Fibroblast of pulmonary artery (primary cell): ENCODE data around the gene NFATC1.

Source experiments
- DNase-seq: peaks from one replicate; pipeline ENCODE4 v3.0.0-alpha.2; 2010; ENCODE audit warnings: low read depth
- H3K4me3 ChIP-seq: replicated peaks from 2 replicates; pipeline ENCODE4 v1.5.1; 2011; ENCODE audit warnings: low read depth, mild to moderate bottlenecking, control low read depth, low read length, moderate library complexity
- TF ChIP-seq, protein P1 (sequence below): IDR thresholded peaks from 2 replicates; pipeline ENCODE4 v1.5.1; 2011; ENCODE audit warnings: mild to moderate bottlenecking, control low read depth, low read length, inconsistent platforms; ENCODE audit errors: missing control alignments

Gene NFATC1

DNA sequence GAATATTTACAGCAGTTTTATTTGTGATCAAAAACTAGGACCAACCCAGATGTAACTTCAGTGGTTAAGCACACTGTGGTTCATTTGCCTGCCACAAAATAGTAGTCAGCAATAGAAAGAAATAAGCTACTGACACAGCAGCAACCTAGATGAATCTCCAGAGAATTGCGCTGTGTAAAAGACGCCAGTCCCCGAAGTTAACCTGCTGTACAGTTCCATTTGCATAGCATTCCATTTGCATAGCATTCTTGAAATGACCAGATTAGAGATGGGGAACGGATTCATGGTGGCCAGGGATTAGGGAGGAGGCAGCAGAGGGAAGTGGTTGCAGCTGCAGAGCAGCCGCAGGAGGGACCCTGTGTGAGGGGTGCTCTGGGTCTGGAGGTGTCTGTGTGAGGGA, 39.3 kb upstream of the NFATC1 start:
- DNase-seq: no peak

DNA sequence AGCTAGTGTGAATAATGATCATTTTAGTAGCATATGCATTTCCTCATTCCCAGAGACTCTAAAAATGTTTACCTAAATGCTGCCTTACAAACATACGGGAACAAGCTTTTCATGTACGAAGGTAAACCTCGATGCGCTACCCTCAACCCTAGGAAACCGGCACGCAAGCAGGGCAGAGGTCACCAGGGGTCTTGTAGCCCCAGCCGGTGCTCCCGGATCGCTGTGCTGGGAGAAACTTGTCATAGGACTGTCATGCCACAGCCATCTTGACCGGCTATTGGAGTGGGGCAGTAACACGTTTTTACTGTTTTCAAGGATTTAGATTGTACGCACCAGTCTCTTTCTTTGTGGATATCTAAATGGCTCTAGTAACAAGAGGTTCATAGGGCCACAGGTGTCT, 34.8 kb upstream of the NFATC1 start:
- TF ChIP-seq, protein P1, sequence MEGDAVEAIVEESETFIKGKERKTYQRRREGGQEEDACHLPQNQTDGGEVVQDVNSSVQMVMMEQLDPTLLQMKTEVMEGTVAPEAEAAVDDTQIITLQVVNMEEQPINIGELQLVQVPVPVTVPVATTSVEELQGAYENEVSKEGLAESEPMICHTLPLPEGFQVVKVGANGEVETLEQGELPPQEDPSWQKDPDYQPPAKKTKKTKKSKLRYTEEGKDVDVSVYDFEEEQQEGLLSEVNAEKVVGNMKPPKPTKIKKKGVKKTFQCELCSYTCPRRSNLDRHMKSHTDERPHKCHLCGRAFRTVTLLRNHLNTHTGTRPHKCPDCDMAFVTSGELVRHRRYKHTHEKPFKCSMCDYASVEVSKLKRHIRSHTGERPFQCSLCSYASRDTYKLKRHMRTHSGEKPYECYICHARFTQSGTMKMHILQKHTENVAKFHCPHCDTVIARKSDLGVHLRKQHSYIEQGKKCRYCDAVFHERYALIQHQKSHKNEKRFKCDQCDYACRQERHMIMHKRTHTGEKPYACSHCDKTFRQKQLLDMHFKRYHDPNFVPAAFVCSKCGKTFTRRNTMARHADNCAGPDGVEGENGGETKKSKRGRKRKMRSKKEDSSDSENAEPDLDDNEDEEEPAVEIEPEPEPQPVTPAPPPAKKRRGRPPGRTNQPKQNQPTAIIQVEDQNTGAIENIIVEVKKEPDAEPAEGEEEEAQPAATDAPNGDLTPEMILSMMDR: no peak
- H3K4me3 ChIP-seq: no peak overlapping the region
- no peak for DNase-seq

More for the DNA sequence above, 39.3 kb upstream of the NFATC1 start:
- TF ChIP-seq, protein P1: no peak
- H3K4me3 ChIP-seq: no peak overlapping the region

DNA sequence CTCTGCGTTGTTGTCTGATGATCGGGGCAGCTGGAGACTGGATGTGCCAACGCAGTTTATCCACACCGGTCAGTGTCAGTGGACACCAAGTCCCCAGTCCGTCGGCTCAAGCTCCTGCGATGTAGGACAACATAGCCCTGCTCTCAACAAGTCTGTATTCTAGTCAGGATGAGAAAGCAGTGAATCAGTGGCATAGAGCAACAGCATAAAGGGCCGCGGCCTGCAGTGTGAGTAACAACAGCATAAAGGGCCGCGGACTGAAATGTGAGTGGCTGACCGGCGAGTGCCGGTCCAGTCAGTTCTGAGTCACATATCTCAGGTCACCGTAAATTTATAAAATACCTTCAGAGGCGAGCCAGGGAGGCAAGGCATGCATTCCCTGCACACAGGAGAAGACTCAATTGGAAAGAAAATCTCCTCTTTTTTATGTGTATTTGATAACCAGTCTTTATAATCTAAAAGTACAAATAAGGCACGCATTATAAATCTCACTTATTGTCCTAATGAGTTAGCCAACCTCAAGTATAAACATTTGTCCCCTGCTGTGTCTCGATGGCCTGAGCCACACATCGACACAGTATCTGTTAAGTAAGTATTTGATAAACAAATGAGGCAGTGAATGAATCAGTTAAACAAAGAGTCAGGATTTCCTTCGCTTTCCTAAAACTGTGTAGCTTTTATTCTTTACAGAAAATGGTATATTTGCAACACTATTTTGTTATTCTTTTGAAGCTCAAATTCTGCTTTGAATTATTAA, 33.8 kb upstream of the NFATC1 start:
- TF ChIP-seq, protein P1: no peak
- peak; percentile 18 for DNase-seq
- no peak overlapping the region for H3K4me3 ChIP-seq

DNA sequence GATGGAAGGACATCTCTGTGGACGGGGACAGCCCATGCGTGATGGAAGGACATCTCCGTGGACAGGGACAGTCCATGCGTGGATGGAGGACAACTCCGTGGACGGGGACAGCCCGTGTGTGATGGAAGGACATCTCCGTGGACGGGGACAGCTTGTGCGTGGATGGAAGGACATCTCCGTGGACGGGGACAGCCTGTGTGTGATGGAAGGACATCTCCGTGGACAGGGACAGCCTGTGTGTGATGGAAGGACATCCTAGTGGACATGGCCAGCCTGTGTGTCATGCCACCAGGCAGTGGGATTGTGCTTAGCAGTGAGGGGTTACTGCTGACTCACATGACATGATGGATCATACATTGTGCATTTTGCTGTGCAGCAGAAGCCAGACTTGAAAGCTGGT, 30.0 kb upstream of the NFATC1 start:
- H3K4me3 ChIP-seq: no peak overlapping the region
- DNase-seq: no peak
- TF ChIP-seq, protein P1: no peak

DNA sequence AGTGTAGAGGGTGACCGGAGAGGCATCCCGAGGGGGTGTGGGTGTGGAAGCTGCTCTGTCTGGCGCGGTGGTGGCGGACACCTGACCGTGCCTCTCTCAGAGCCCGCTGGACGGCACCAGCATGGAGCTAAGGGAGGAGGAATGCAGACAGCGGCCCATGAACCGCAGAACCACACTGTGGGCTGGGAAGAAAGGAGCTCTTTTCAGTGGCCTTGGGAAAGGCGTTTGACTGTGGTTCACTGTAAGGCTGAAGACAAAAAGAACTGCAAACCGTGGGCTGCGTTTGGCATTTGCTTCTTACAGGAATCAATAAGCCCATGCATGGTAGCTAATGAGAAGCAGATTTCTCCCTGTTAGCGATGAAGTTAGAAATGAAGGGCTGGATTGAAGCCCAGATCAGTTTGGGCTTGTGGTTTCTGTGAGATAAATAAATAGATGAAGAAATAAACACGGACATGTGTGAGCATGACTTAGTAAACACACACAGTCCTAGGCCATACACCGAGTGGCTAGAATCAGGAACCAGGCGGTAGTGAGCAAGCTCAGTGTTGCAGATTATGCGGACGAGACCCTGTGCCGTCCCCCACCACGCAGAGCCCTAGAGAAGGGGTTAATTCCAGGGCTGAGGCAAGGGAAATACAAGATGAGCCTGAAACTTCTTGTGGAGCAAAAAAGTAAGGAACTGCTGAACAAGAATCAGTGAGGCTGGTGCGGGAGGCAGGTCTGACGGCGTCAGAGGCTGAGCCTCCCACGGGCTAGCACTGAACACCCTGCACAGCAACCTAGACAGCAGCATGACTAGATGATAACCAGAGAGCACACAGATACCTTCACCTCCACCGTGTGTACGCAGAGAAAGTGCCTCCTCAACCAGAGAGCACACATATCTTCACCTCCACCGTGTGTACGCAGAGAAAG, 29.3 kb upstream of the NFATC1 start:
- H3K4me3 ChIP-seq: no peak overlapping the region
- TF ChIP-seq, protein P1: no peak
- DNase-seq: peak; percentile 7

DNA sequence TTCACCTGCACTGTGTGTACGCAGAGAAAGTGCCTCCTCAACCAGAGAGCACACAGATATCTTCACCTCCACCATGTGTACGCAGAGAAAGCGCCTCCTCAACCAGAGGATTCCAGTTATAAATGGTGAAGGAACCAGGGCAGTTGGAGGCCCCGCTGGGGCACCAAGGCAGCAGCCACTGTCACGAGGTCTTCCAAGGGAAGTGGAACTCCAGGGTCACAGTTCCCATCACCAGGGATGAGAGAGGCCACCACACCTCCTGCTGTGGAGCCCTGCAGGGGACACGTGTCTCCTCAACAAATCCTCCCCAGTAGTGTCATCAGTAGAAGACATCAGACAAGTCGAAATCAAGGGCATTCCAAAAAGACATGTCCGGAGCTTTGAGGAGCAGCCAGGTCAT, 28.2 kb upstream of the NFATC1 start:
- no peak overlapping the region for H3K4me3 ChIP-seq
- no peak for DNase-seq

More for the DNA sequence above, 28.2 kb upstream of the NFATC1 start:
- TF ChIP-seq, protein P1: no peak
